Activated effector memory CD4-positive, alpha-beta T cell treated with anti-CD3 and anti-CD28 coated beads, Interleukin-2, amount 50 U/mL, for 16 hours (primary cell): ENCODE results near the gene PLAAT2.
"Not testable (repeated sequence)": the region's sequence is repeated elsewhere in the genome, so short reads cannot be mapped to it uniquely, and the experiment has no call there.

Experiments used
- DNase-seq: peaks from one replicate; pipeline ENCODE4 v3.0.0-alpha.2; 2020

PLAAT2 gene

DNA sequence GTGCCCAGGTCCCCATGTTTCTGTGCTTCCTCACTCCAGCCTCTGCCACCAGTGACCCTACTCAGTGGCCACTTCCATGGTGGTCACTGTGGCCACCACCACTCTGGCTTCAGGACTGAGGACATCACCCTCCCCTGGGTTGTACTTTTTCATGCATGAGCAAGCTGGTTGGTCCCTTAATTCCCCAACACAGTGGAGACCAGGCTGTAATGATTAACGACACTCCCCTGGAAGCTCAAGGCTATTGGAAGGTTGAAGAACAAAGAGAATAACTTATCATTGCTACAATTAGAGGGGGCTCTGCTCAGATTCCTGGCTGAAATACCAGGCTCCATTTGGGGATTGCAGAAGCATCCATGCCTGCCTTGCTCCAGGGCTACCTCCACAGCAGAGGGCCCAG lies 16.1 kb downstream of the PLAAT2 start:
- DNase-seq, result no peak

DNA sequence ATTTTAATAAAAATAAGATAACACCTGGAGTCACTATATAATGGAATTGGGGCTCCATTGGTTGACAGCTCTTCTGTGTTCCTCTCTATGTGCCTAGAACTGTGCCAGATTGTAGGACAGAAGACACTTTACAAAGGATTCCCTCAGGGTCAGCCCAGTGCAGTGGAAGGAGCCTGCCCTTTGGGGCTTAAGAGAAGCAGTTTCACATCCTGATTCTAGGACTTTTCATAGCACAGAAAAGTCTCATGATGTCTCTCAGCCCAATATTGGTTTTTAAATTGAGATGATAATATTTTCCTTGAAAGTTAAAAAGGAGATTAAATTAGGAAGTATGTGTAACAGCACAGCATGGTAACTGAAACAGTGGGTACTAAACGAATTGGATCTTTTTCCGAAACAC lies 19.5 kb downstream of the PLAAT2 start:
- DNase-seq, result no peak

DNA sequence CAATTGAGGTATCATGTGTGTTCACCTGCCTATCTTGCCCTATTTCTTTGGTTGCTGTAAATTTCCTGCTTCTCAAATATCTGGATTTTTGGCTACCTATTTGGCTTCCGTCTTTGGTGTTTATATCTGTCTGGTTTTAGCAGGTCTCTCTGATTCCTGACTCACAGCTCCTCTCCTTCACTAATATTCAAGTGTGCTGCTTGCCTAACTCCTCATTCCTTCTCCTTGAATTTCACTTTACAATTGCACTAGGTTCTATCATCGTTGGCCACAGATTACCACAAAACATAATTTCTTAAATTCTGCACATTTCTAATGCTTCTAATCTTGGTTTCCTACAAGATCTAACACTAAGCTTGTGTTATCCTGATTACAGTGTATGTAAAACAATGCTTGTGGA lies 20.7 kb downstream of the PLAAT2 start:
- DNase-seq, result not testable (repeated sequence)

DNA sequence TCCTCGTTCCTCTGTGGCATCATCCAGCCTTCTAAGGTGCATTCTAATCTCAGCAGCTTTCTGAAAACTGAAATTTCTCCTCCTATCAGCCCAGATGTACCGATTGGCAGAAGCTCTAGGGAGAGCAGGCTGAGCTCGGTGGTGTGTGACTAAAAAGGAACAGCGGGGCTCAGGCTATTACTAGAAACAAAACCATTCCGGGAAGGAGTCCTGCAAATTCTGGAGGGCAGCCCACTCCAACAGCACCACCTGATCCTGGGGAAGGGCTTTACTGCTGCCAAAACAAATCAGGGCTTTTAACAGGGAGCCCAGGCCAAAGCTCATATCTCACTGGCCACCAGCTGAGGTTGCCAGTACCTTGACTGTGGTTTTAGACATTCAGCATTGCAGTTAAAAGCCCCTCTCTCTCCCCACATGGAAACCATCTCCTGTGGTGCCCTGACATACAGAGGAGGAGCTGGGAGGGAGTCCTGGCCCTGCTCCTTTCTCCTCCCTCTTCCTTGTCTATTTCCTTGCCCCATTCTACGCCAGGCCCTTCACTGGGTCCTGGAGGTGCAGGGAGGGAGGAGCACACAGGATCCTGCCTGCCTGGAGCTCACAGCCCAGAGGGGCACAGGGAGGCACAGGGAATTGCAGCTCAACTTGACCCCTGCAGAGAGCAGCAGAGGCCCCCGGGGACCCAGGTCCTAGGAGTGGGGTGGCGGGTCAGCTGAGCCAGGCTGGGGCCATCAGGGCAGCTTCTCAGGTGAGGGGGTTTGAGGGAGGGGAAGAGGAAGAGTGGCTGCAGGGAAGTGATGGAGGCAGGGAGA lies 25.7 kb downstream of the PLAAT2 start:
- DNase-seq, result no peak

DNA sequence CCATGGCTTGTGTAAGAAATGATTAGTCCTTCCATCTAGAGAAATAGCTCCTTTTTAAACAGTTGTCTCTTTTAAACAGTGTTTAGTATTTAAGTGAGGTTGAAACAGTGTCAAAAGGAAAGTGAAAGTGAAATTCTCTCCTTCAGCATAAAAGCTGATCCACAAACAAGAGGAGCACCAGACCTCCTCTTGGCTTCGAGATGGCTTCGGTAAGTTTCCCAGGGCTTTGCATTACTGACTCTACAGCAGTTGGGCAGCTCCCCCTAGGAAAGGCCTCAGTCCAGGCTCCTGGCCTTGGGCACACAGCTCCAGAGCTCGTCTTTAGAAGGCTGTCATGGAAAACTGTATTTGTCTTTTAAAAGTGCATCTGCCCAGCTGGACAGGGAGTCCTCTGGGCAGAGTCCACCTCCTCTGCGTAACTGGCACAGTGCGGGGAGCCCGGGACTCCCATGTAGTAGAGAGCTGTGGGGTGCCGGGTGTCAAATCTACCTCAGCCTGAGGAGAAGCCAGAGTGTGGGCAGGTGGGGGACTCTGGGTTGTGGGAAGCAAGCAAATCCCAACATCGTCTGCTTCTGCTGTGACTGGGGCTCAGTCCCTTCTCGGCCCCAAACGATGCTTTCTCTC lies 26.4 kb downstream of the PLAAT2 start, which contains the start of gene PLAAT4:
PLAAT4 (plus strand) TSS at position 140 of the 624 bp plus-strand sequence; CDS start at position 201, 61 bp downstream.
- peak; percentile 72 for DNase-seq

DNA sequence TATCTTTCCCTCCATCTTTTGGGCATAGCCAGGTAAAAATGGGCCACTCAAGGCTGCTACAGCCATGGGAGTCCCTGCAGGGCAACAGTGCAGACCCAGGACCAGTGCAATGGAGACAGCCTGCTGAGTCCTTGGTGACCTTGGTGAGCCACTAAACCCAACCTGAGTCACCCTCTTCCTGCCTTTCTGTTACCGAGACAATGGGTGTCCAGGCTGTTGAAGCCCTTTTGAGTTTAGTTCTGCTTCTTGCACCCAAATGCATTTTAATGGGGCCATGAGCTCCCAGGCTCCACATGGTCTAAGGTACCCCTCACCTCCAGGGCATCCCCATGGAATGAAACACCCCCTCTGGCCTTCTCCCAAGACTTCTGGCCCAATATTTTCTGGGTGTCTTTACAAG lies 27.4 kb downstream of the PLAAT2 start:
- DNase-seq, result no peak

DNA sequence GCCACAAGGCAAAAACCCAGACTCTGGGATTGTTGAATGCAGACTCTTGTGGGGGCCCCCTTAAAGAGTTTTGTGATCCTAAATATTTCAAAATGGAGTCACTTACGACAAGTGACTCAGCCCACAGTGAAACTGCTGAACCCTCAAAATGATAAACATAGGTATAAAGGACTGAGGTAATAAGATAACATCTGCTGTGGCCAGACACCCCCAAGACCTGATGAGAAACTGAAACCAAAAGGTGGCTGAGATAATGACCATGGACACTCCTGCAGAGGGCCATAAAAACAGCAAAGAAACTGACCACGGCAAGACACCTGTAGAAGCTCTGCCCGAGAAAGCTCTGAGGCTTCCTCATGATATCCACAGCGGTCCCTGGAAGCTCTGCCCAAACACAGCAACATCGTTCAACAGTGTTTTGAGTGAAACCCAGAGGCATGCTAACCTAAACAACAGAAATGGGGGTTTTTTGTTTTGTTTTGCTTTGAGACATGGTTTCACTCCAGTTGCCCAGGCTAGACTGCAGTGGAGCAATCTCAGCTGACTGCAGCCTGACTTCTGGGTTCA lies 28.2 kb downstream of the PLAAT2 start:
- no peak for DNase-seq

DNA sequence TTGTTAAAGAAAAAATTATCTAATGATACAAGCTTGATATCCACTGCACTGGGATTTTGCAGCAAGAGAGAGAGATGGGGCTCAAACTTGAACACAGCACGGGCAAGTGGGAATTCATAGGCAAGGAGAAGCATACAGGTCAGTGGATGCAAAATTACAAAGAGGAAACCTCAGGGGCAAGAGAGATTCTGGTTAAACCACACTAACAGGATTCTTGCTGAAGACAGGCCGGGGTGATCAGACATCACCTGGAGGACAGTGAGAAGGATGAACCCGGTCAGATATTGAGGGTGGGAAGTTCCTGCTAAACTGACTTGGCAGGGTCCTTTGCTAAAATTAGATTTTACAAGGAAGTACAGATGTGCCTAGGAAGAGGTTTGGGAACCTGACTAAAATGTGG lies 29.1 kb downstream of the PLAAT2 start:
- DNase-seq, result no peak

DNA sequence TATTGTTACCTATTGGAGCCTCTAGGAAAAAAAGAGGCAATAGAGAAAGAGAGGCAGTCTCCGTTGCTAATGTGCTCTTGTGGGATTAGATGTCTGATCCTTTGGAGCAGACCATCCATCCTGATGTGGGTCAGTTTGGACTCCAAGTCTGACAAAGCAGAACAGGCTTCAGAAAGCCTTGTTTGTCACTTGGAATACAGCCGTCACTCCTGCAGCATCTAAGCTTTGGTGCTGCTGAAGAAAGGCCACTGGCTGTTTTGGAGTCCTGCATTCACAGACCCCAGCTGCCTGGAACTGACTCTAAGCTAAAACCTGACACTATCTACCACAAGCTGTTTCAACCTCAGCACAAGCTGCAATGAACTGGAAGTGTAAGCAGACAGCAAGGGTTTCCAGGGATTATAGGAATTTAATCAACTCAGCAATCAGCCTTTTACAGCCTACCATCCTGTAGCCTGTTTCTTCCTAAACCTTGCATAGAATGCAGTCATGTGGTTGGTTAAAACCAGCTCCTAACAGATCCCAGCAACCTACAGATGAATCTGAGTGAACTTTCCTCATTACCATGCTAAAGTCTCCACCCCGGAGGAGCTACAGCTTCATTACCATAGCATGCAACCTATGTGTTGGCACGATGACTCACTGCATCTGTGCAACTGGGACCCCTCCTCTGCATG lies 30.2 kb downstream of the PLAAT2 start:
- DNase-seq, result no peak

DNA sequence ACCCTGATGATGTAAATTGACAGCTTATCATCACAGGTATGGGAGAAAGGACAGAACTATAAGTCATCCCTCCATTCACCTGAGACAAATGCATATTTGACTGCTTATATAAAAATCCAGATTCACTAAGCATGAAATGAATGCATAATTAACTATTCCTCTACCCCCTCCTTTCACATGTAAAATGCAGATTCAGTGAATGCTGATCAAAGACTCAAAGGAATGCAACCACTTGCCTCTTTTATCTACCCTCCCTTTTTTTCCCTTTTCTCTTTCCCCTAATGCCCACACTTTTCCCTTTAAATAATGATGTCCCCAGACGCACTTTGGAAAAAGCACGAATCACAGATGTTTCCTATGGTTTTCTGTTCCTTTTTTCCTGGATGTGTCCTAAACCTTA lies 31.1 kb downstream of the PLAAT2 start:
- DNase-seq, result no peak

DNA sequence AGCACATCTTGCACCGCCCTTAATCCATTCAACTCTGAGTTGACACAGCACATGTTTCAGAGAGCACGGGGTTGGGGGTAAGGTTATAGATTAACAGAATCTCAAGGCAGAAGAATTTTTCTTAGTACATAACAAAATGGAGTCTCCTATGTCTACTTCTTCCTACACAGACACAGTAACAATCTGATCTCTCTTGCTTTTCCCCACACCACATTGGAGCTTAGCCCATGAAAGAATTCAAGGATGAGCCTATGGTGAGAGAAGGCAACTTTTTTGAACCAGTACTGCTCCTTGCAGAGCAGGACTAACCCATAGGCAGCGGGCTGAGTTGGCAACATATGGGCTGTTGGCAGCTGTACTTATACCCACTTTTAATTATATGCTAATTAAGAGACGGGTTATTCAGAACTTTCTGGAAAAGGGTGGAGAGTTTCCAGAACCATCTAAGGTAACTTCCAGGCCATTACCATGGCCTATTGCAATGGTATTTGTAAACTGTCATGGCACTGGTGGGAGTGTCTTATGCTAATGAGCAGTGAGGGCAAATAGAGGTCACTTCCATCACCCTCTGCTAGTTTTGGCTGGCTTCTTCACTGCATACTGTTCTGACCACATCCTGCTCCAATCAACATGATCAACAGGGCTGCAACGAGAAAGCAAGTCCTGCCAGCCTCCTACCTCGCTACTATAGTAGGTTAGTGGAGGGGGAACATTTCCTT lies 31.9 kb downstream of the PLAAT2 start:
- DNase-seq, result peak; percentile 79

DNA sequence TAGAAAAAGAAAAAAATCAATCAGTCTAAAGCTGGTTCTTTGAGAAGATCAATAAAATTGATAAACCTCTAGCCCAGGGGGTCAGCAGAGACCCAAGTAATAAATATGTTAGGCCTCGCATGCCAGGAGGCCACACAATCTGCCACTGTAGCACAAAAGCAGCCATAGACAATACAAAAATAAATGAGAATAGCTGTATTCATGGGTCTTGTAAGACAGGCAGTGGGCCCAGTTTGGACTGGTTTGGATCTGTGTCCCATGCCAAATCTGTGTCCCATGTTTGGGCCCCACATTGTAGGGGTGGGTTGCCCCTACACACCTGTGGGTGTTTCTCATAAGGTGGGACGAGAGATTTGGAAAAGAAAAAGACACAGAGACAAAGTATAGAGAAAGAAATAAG lies 33.2 kb downstream of the PLAAT2 start:
- DNase-seq, result no peak

DNA sequence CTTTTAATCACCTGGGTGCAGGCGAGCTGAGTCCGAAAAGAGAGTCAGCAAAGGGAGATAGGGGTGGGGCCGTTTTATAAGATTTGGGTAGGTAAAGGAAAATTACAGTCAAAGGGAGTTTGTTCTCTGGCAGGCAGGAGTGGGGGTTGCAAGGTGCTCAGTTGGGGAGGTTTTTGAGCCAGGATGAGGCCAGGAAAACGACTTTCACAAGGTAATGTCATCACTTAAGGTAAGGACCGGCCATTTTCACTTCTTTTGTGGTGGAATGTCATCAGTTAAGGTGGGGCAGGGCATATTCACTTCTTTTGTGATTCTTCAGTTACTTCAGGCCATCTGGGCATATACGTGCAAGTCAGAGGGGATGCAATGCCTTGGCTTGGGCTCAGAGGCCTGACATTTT lies 33.8 kb downstream of the PLAAT2 start:
- DNase-seq, result not testable (repeated sequence)

DNA sequence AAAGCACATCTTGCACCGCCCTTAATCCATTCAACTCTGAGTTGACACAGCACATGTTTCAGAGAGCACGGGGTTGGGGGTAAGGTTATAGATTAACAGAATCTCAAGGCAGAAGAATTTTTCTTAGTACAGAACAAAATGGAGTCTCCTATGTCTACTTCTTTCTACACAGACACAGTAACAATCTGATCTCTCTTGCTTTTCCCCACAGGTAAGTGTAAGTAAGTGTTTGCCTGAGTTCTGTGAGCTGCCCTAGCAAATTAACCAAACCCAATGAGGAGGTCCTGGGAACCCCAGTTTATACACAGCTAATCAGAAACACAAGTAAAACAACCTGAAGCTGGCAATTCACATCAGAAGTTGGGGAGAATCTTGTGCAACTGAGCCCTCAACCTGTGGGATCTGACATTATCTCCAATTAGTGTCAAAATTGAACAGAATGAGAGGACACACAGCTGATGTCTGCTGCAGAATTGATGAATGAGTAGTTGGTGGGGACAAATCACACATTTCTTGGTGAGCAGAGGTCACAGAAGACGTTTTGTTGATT lies 34.4 kb downstream of the PLAAT2 start:
- not testable (repeated sequence) for DNase-seq

DNA sequence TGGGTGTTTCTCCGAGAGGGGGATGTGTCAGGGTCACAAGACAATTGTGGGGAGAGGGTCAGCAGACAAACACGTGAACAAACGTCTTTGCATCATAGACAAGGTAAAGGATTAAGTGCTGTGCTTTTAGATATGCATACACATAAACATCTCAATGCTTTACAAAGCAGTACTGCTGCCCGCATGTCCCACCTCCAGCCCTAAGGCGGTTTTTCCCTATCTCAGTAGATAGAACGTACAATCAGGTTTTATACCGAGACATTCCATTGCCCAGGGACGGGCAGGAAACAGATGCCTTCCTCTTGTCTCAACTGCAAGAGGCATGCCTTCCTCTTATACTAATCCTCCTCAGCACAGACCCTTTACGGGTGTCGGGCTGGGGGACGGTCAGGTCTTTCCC lies 35.0 kb downstream of the PLAAT2 start:
- DNase-seq, result not testable (repeated sequence)

DNA sequence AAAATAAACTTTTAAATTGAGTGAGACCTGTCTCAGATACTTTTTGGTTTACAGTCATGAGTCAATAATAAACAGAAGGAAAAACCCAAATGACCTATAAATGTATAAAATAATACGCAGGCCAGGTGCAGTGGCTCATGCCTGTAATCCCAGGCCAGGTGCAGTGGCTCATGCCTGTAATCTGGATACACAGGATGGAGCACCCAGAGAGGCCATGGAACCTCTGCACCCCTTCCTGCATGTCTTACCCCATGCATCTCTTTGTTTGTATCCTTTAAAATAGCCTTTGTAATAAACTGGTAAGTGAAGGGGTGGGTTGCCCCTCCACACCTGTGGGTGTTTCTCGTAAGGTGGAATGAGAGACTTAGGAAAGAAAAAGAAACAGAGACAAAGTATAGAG lies 35.5 kb downstream of the PLAAT2 start:
- no peak for DNase-seq

DNA sequence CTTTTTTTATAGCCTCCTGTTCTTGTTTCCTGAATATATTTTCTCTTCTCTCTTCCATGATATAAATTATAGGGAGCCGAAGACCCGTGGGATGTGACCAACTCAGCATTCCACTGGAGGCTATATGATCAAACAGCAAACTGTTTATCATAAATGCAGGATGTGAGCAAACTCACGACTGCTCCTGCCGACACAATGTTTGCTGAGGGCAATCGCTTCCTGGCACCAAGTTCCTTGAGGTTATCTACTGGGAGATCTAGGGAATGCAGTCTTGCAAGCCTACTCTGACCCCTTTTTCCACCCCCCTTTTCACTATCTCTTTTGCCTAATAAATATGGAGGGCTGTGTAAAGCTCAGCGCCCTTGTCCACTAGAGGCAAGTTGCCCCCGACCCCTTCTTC lies 40.0 kb downstream of the PLAAT2 start:
- DNase-seq, result no peak

DNA sequence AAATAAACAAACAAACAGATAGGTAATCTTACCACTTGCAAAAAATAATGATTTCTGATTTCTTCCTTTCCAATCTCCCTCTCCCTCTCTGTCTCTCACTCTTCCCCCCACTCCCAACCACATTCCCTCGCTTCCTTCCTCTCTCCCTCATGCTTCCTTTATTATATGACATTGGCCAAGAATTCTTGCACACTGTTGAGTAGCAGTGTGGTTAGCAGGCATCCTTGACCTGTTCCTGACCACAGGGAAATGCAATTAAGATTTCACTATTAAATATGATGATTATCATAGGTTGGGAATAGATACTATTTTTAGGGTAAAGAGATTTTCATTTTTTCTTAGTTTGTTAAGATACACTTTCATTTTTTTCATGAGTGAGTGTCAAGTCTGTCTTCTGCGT lies 41.3 kb downstream of the PLAAT2 start:
- DNase-seq, result no peak

DNA sequence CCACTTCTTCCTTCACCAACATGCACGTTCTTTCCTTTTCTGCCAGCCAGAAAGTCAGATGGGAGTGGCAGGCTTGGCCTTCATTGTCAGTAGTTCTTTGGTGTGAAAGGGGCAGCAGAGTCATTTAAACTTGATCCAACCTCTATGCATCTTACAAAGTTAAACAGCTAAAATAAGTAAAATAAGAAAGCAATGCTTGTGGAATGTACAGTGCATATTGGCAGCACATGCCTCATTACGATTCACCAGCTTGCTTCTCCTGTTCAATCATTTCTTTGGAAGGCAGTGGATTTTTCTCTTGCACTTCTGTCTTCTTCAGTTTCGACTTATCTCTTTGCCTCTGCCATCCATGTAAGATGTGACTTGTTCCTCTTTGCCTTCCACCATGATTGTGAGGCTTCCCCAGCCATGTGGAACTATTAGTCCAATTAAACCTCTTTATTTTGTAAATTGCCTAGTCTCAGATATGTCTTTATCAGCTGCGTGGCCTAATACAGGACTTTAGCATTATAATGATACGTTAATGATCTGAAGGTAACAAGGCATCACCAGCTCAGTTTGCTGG lies 42.5 kb downstream of the PLAAT2 start:
- DNase-seq, result no peak

DNA sequence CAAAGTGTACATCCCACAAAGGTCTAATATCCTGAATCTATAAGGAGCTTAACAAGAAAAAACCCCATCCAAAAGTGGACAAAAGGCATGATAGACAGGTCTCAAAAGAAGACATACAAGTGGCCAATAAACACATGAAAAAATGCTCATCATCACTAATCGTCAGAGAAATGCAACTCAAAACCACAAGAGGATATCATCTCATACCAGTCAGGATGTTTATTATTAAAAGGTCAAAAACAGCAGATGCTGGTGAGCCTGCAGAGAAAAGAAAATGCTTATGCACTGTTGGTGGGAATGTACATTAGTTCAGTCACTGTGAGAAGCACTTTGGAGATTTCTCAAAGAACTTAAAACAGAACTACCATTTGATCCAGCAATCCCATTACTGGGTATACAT lies 44.6 kb downstream of the PLAAT2 start:
- DNase-seq, result no peak

DNA sequence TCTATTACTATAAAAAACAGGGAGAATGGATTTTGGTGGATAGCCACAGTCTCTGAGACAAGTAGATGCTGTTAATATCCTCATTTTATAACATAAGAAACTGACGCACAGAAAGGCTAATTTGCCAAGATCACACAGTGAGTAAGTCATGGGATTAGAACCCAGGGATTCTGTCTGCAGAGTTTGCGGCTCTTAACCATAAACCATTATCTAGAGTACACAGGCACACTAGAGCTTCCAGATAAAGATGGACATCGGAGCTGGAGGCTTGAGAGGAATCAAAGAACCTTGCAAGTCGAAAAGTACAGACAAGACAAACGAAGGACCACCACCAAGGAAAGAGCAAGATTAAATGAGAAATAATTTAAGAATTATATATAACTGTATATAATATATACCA lies 46.0 kb downstream of the PLAAT2 start:
- no peak for DNase-seq

DNA sequence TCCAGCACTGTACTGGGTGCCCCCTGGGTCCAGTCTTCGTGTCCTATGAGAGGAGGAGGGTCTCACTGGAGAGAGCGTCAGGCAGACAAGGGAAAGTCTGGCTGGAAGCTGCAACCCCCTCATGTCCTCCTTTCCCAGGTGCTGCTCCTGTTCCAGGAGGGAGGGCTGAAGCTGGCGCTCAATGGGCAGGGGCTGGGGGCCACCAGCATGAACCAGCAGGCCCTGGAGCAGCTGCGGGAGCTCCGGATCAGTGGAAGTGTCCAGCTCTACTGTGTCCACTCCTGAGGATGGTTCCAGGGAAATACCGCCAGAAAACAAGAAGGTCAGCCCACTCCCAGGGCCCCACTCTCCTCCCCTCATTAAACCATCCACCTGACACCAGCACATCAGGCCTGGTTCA lies 47.1 kb downstream of the PLAAT2 start:
- DNase-seq, result no peak
